GM23338 (cell line): Measurements from ENCODE around the gene NRCAM. TPM values are rescaled to one million over a fixed set of nuclear protein-coding genes. Genes with fewer than 3 reads are reported as not detected.

Experiments used
- ATAC-seq: fragments of 200-7000 bp; cut with Tn5 transposase; 3 replicates; pipeline ENCODE4 v1.9.1; 2020
- DNase-seq: peaks from one replicate; pipeline ENCODE4 v3.0.0-alpha.2; 2015; ENCODE audit warnings: low spot score
- H2AFZ ChIP-seq: fragments of 200-600 bp; sonication (generic); 2 replicates; pipeline ENCODE4 v1.8.0; 2016; ENCODE audit warnings: antibody characterized with exemption, mild to moderate bottlenecking, moderate library complexity
- H3F3A ChIP-seq: fragments of 200-600 bp; sonication (generic); replicated peaks from 2 replicates; pipeline ENCODE4 v1.8.0; 2017; ENCODE audit warnings: antibody characterized with exemption, mixed run types, low read depth
- H3K27ac ChIP-seq: fragments of 200-600 bp; sonication (generic); 2 replicates; pipeline ENCODE4 v1.6.1; 2016; ENCODE audit warnings: low read depth
- H3K27me3 ChIP-seq: fragments of 200-600 bp; sonication (generic); 2 replicates; pipeline ENCODE4 v1.8.0; 2016; ENCODE audit warnings: mild to moderate bottlenecking, mixed run types, moderate library complexity; ENCODE audit not compliant: insufficient read depth
- H3K36me3 ChIP-seq: fragments of 200-600 bp; sonication (generic); 2 replicates; pipeline ENCODE4 v1.8.0; 2016; ENCODE audit warnings: mild to moderate bottlenecking; ENCODE audit not compliant: insufficient read depth
- H3K4me1 ChIP-seq: fragments of 200-600 bp; sonication (generic); 2 replicates; pipeline ENCODE4 v1.8.0; 2016; ENCODE audit warnings: mild to moderate bottlenecking, moderate library complexity; ENCODE audit not compliant: insufficient read depth
- H3K4me2 ChIP-seq: fragments of 200-600 bp; sonication (generic); 2 replicates; pipeline ENCODE4 v1.7.1; 2017; ENCODE audit warnings: mixed run types
- H3K4me3 ChIP-seq: fragments of 200-600 bp; sonication (generic); 2 replicates; pipeline ENCODE4 v1.6.1; 2016; ENCODE audit warnings: mixed run types
- H3K79me2 ChIP-seq: fragments of 200-600 bp; sonication (generic); replicated peaks from 2 replicates; pipeline ENCODE4 v1.8.0; 2017; ENCODE audit warnings: mild to moderate bottlenecking; ENCODE audit not compliant: insufficient read depth
- H3K9me2 ChIP-seq: fragments of 200-600 bp; sonication (generic); 2 replicates; pipeline ENCODE4 v1.8.0; 2017; ENCODE audit not compliant: insufficient read depth
- H4K20me1 ChIP-seq: fragments of 200-600 bp; sonication (generic); replicated peaks from 2 replicates; pipeline ENCODE4 v1.8.0; 2017; ENCODE audit warnings: mild to moderate bottlenecking; ENCODE audit not compliant: insufficient read depth
- H3K27ac Mint-ChIP-seq: 2 replicates; pipeline ENCODE4 v1.8.0; 2020; ENCODE audit warnings: inconsistent platforms, mild to moderate bottlenecking, moderate library complexity, mixed read lengths
- H3K27me3 Mint-ChIP-seq: 3 replicates; pipeline ENCODE4 v1.8.0; 2022; ENCODE audit warnings: low read depth, mild to moderate bottlenecking, moderate library complexity, mixed read lengths, inconsistent platforms; ENCODE audit not compliant: insufficient read depth, poor library complexity
- H3K36me3 Mint-ChIP-seq: 3 replicates; pipeline ENCODE4 v1.8.0; 2021; ENCODE audit warnings: low read depth, mild to moderate bottlenecking, inconsistent platforms, moderate library complexity, mixed read lengths
- H3K4me1 Mint-ChIP-seq: 3 replicates; pipeline ENCODE4 v1.8.0; 2020; ENCODE audit warnings: mild to moderate bottlenecking, inconsistent platforms, mixed read lengths
- H3K4me3 Mint-ChIP-seq: 3 replicates; pipeline ENCODE4 v1.8.0; 2021; ENCODE audit warnings: moderate library complexity, mild to moderate bottlenecking, inconsistent platforms, mixed read lengths
- H3K9me3 Mint-ChIP-seq: 3 replicates; pipeline ENCODE4 v1.8.0; 2020; ENCODE audit warnings: moderate library complexity, mild to moderate bottlenecking, inconsistent platforms, mixed read lengths
- CTCF ChIP-seq, 2 experiments: fragments of 200-600 bp in 1 of 2; sonication (generic) in 1 of 2; conservative IDR thresholded peaks; 2 replicates each; pipeline versions ENCODE4 v1.5.1 to v1.6.1; 2016 to 2017; ENCODE audit warnings: antibody characterized with exemption in 2 of 2, low read depth in 2 of 2, mild to moderate bottlenecking in 2 of 2, moderate library complexity in 1 of 2
- ETS1 ChIP-seq: IDR thresholded peaks from 2 replicates; pipeline ENCODE4 v1.6.1; 2016; ENCODE audit warnings: antibody characterized with exemption
- EZH2phosphoT487 ChIP-seq: fragments of 200-600 bp; sonication (generic); IDR thresholded peaks from one replicate; pipeline ENCODE4 v1.8.1; 2018; ENCODE audit warnings: antibody characterized with exemption; ENCODE audit not compliant: unreplicated experiment
- JUNB ChIP-seq: IDR thresholded peaks from one replicate; pipeline ENCODE4 v1.6.1; 2016; ENCODE audit warnings: antibody characterized with exemption; ENCODE audit not compliant: unreplicated experiment
- STAT1 ChIP-seq: IDR thresholded peaks from one replicate; pipeline ENCODE4 v1.6.1; 2016; ENCODE audit warnings: antibody characterized with exemption; ENCODE audit not compliant: unreplicated experiment
- ZNF331 ChIP-seq: fragments of 250-450 bp; sonication (Bioruptor Pico); IDR thresholded peaks from 2 replicates; pipeline ENCODE4 v1.5.0; 2020; ENCODE audit warnings: low read depth, mild to moderate bottlenecking, moderate library complexity
- ZNF462 ChIP-seq: fragments of 250-450 bp; sonication (Bioruptor Pico); IDR thresholded peaks from 2 replicates; pipeline ENCODE4 v1.5.0; 2020; ENCODE audit warnings: mild to moderate bottlenecking, moderate library complexity
- polyA plus RNA-seq: library from polyadenylated mRNA; unstranded; fragments of >200 nt; fragmentation: Nextera tagmentation; extraction: Ambion mirVana; gene quantifications from 2 replicates; pipeline ENCODE4 v1.2.1, GENCODE V29; 2016
- total RNA-seq: library from RNA; depleted of rRNA; stranded (reverse); fragments of >200 nt; shearing (Covaris generic); gene quantifications from 2 replicates; pipeline ENCODE4 v1.2.3, GENCODE V29; 2014

Gene NRCAM
- total and polyA plus RNA-seq, 2 experiments from 2014 or later: 2.5 to 6.8 TPM

- TF ChIP-seq ZNF462 (no peak), CTCF (conservative IDR thresholded peaks at IDR 0.05; ENCODE audit: low read depth in 2 of 2) (no peak), ZNF331 (CRISPR knock-in tag) (no peak), EZH2phosphoT487 (no peak), ETS1 (no peak), STAT1 (no peak)
These were observed 27.9 kb upstream of the NRCAM start (continued) for GRCh38 chr7:108484137-108484536.

- Histone ChIP-seq H3K27ac (no peak overlapping the region), H3K9me2 (no peaks in the 10 kb centered on the region), H3K36me3 (no peaks in the 10 kb centered on the region), H3K4me3 (no peak overlapping the region), H3K4me2 (no peak overlapping the region), H2AFZ (no peak overlapping the region), H3K27me3 (no peaks in the 10 kb centered on the region), H3K79me2 (no peaks in the 10 kb centered on the region), H3K4me1 (no peaks in the 10 kb centered on the region), H4K20me1 (no peaks in the 10 kb centered on the region), H3F3A (no peaks in the 10 kb centered on the region)
- Mint-ChIP-seq H3K4me3 (no peak overlapping the region), H3K27ac (no peak overlapping the region), H3K27me3 (no peaks in the 10 kb centered on the region), H3K4me1 (peaks cover 4% of the 10 kb centered on the region; the same call in 2 of the 3 replicates), H3K9me3 (no peaks in the 10 kb centered on the region), H3K36me3 (no peaks in the 10 kb centered on the region)
- ATAC-seq (no peak), DNase-seq (no peak)
- TF ChIP-seq JUNB (no peak), CTCF (conservative IDR thresholded peaks at IDR 0.05; ENCODE audit: low read depth in 2 of 2) (no peak)
These were observed 24.1 kb upstream of the NRCAM start for GRCh38 chr7:108480311-108480710.
